ENCODE data around the gene ARRB2.

Gene ARRB2

GRCh38 chr17:4734857-4735475 lies 24.5 kb downstream of the ARRB2 start:
- no peak for ATAC-seq
- Mint-ChIP-seq H3K27ac (peak overlapping the region; percentile 44), H3K4me1 (peaks cover 32% of the 10 kb centered on the region), H3K4me3 (no peak overlapping the region), H3K9me3 (no peaks in the 10 kb centered on the region), H3K36me3 (peaks cover 8% of the 10 kb centered on the region)
- DNase-seq (ENCODE audit: low spot score in 2 of 2), result no peak

GRCh38 chr17:4735876-4736651 lies 25.6 kb downstream of the ARRB2 start:
- H3K4me1 Mint-ChIP-seq, result peaks cover 31% of the 10 kb centered on the region
- DNase-seq (ENCODE audit: low spot score in 2 of 2), result no peak
- no peak overlapping the region for H3K4me3 Mint-ChIP-seq
- H3K36me3 Mint-ChIP-seq, result peaks cover 7% of the 10 kb centered on the region
- H3K9me3 Mint-ChIP-seq, result no peaks in the 10 kb centered on the region
- no peak for ATAC-seq
- no peak overlapping the region for H3K27ac Mint-ChIP-seq

- peak overlapping the region; percentile 76 for H3K4me3 Mint-ChIP-seq
- ATAC-seq (no peak), DNase-seq (ENCODE audit: low spot score in 2 of 2) (no peak)
- H3K27ac Mint-ChIP-seq, result peak overlapping the region; percentile 40
- H3K36me3 Mint-ChIP-seq, result no peaks in the 10 kb centered on the region
- peaks cover 26% of the 10 kb centered on the region for H3K4me1 Mint-ChIP-seq
- no peaks in the 10 kb centered on the region for H3K9me3 Mint-ChIP-seq
These were observed 28.0 kb downstream of the ARRB2 start for GRCh38 chr17:4738136-4739121.

- H3K36me3 Mint-ChIP-seq, result no peaks in the 10 kb centered on the region
- H3K4me3 Mint-ChIP-seq, result peak within 1 kb of the TSS; percentile 76
- peaks cover 26% of the 10 kb centered on the region for H3K4me1 Mint-ChIP-seq
- H3K9me3 Mint-ChIP-seq, result no peaks in the 10 kb centered on the region
- H3K27ac Mint-ChIP-seq, result peak within 1 kb of the TSS; percentile 40
- ATAC-seq (peak; percentile 72), DNase-seq (ENCODE audit: low spot score in 2 of 2) (peak; percentile 33 to 70)
These were observed 28.9 kb downstream of the ARRB2 start, which contains the start of the genes CXCL16 and ZMYND15 for GRCh38 chr17:4739122-4740024. Gene CXCL16 (minus strand): TSS chr17:4739928. CDS start chr17:4739339, 589 bp downstream. Gene ZMYND15 (plus strand): TSS chr17:4739833. CDS start chr17:4740549, 716 bp downstream.

- no peak for ATAC-seq
- Mint-ChIP-seq H3K36me3 (no peaks in the 10 kb centered on the region), H3K4me1 (peaks cover 26% of the 10 kb centered on the region), H3K27ac (peak overlapping the region; percentile 29), H3K9me3 (no peaks in the 10 kb centered on the region), H3K4me3 (peak overlapping the region; percentile 76)
- DNase-seq (ENCODE audit: low spot score in 2 of 2), result no peak
These were observed 29.6 kb downstream of the ARRB2 start for GRCh38 chr17:4740025-4740351.

GRCh38 chr17:4740584-4740983 lies 30.2 kb downstream of the ARRB2 start:
- peak overlapping the region; percentile 29 for H3K27ac Mint-ChIP-seq
- no peaks in the 10 kb centered on the region for H3K9me3 Mint-ChIP-seq
- DNase-seq (ENCODE audit: low spot score in 2 of 2) (no peak), ATAC-seq (no peak)
- H3K4me1 Mint-ChIP-seq, result peaks cover 26% of the 10 kb centered on the region
- H3K4me3 Mint-ChIP-seq, result peak overlapping the region; percentile 76
- no peaks in the 10 kb centered on the region for H3K36me3 Mint-ChIP-seq

GRCh38 chr17:4741544-4741943 lies 31.1 kb downstream of the ARRB2 start:
- ATAC-seq (no peak), DNase-seq (ENCODE audit: low spot score in 2 of 2) (no peak)
- Mint-ChIP-seq H3K4me1 (peaks cover 19% of the 10 kb centered on the region), H3K36me3 (no peaks in the 10 kb centered on the region), H3K4me3 (no peak overlapping the region), H3K27ac (no peak overlapping the region), H3K9me3 (no peaks in the 10 kb centered on the region)

GRCh38 chr17:4742133-4742532 lies 31.7 kb downstream of the ARRB2 start:
- no peak overlapping the region for H3K27ac Mint-ChIP-seq

GRCh38 chr17:4742629-4743028 lies 32.2 kb downstream of the ARRB2 start:
- Mint-ChIP-seq H3K36me3 (no peaks in the 10 kb centered on the region), H3K9me3 (no peaks in the 10 kb centered on the region), H3K27ac (no peak overlapping the region), H3K4me3 (no peak overlapping the region), H3K4me1 (peaks cover 21% of the 10 kb centered on the region)
- no peak for ATAC-seq
- DNase-seq (ENCODE audit: low spot score in 2 of 2), result no peak

More at GRCh38 chr17:4742133-4742532, 31.7 kb downstream of the ARRB2 start:
- H3K36me3 Mint-ChIP-seq, result no peaks in the 10 kb centered on the region
- DNase-seq (ENCODE audit: low spot score in 2 of 2) (no peak), ATAC-seq (no peak)
- no peak overlapping the region for H3K4me3 Mint-ChIP-seq
- H3K4me1 Mint-ChIP-seq, result peaks cover 19% of the 10 kb centered on the region
- no peaks in the 10 kb centered on the region for H3K9me3 Mint-ChIP-seq

GRCh38 chr17:4743216-4743615 lies 32.8 kb downstream of the ARRB2 start:
- Mint-ChIP-seq H3K4me3 (no peak overlapping the region), H3K4me1 (peaks cover 25% of the 10 kb centered on the region), H3K27ac (no peak overlapping the region), H3K36me3 (no peaks in the 10 kb centered on the region), H3K9me3 (no peaks in the 10 kb centered on the region)
- ATAC-seq, result no peak
- no peak for DNase-seq (ENCODE audit: low spot score in 2 of 2)

- ATAC-seq (no peak), DNase-seq (ENCODE audit: low spot score in 2 of 2) (no peak)
- Mint-ChIP-seq H3K9me3 (no peaks in the 10 kb centered on the region), H3K36me3 (no peaks in the 10 kb centered on the region), H3K4me1 (peaks cover 23% of the 10 kb centered on the region), H3K4me3 (no peak overlapping the region), H3K27ac (no peak overlapping the region)
These were observed 33.5 kb downstream of the ARRB2 start for GRCh38 chr17:4743898-4744297.

- DNase-seq (ENCODE audit: low spot score in 2 of 2), result no peak
- Mint-ChIP-seq H3K36me3 (no peaks in the 10 kb centered on the region), H3K27ac (no peak overlapping the region), H3K4me1 (peaks cover 15% of the 10 kb centered on the region), H3K9me3 (no peaks in the 10 kb centered on the region), H3K4me3 (no peak overlapping the region)
- no peak for ATAC-seq
These were observed 34.9 kb downstream of the ARRB2 start for GRCh38 chr17:4744999-4745969.

- Mint-ChIP-seq H3K36me3 (no peaks in the 10 kb centered on the region), H3K4me1 (peaks cover 12% of the 10 kb centered on the region), H3K9me3 (no peaks in the 10 kb centered on the region), H3K4me3 (peak overlapping the region; percentile 51), H3K27ac (no peak overlapping the region)
- DNase-seq (ENCODE audit: low spot score in 2 of 2) (no peak), ATAC-seq (peak; percentile 85)
These were observed 37.4 kb downstream of the ARRB2 start for GRCh38 chr17:4747847-4748246.

All from stimulated activated effector memory CD8-positive, alpha-beta T cell treated with anti-CD3 and anti-CD28 coated beads, Interleukin-12 subunit alpha, Interleukin-12 subunit beta, amount 100 ng/mL, for 72 hours (primary cell).